ENCODE measurements around the gene MANSC1. TPM values are rescaled to one million over a fixed set of nuclear protein-coding genes. Genes with fewer than 3 reads are reported as not detected.

Gene MANSC1
- total and polyA plus RNA-seq, 2 of the 13 experiments (the other 11 are each of a cell fraction or from before 2014, with no cell fraction given) = 1.9 to 4.2 TPM

GRCh38 chr12:12349711-12350665 is at the start of gene MANSC1 (continued):
- peak; percentile 78; the same call in 1 of the 2 replicates for TF ChIP-seq NFKB2 (CRISPR knock-in tag; IDR thresholded peaks at IDR 0.05; ENCODE audit: borderline replicate concordance)
- TF ChIP-seq MAZ (IDR thresholded peaks at IDR 0.05; ENCODE audit: borderline replicate concordance, low read depth, low read length) = 0 out of 2 replicates have a peak, but pooled peaks have one; percentile 24
- peak; percentile 91 for TF ChIP-seq MAZ (CRISPR knock-in tag; IDR thresholded peaks at IDR 0.05; ENCODE audit: low read depth)
- TF ChIP-seq ZNF350 (CRISPR knock-in tag; IDR thresholded peaks at IDR 0.05; ENCODE audit: borderline replicate concordance, low read depth) = 0 out of 2 replicates have a peak, but pooled peaks have one; percentile 38
- TF ChIP-seq ISX (CRISPR knock-in tag; conservative IDR thresholded peaks at IDR 0.05) = 0 out of 2 replicates have a peak, but pooled peaks have one; percentile 37
- TF ChIP-seq SRSF1 (optimal IDR thresholded peaks at IDR 0.05; ENCODE audit: low read depth, low read length) = peak; percentile 45
- TF ChIP-seq ZNF317 (CRISPR knock-in tag; IDR thresholded peaks at IDR 0.05) = 0 out of 2 replicates have a peak, but pooled peaks have one; percentile 47
- TF ChIP-seq ZNF800 (CRISPR knock-in tag; IDR thresholded peaks at IDR 0.05) = peak; percentile 24; the same call in 1 of the 2 replicates
- TF ChIP-seq ZBTB10 (CRISPR knock-in tag; IDR thresholded peaks at IDR 0.05; ENCODE audit: borderline replicate concordance) = peak; percentile 65; the same call in 1 of the 2 replicates
- TF ChIP-seq ZFP91 (CRISPR knock-in tag; IDR thresholded peaks at IDR 0.05; ENCODE audit: borderline replicate concordance) = peak; percentile 83
- peak; percentile 89 for TF ChIP-seq MAX (IDR thresholded peaks at IDR 0.05)
- peak; percentile 12; the same call in 1 of the 2 replicates for TF ChIP-seq MLX (CRISPR knock-in tag; IDR thresholded peaks at IDR 0.05)
- peak; percentile 52; the same call in 1 of the 2 replicates for TF ChIP-seq ZFP90 (CRISPR knock-in tag; IDR thresholded peaks at IDR 0.05; ENCODE audit: borderline replicate concordance)
- TF ChIP-seq GLI4 (CRISPR knock-in tag; IDR thresholded peaks at IDR 0.05; ENCODE audit: borderline replicate concordance) = no peak
- no peak for TF ChIP-seq ESRRA (CRISPR knock-in tag; IDR thresholded peaks at IDR 0.05; ENCODE audit: low read depth)
- TF ChIP-seq ZNF782 (CRISPR knock-in tag; IDR thresholded peaks at IDR 0.05; ENCODE audit: borderline replicate concordance) = 0 out of 2 replicates have a peak, but pooled peaks have one; percentile 41
- TF ChIP-seq ZNF503 (CRISPR knock-in tag; IDR thresholded peaks at IDR 0.05) = 0 out of 2 replicates have a peak, but pooled peaks have one; percentile 32

Measured in HepG2 (cell line).